ENCODE data around the gene ACSF3. TPM values are rescaled to one million over a fixed set of nuclear protein-coding genes. Genes with fewer than 3 reads are reported as not detected.

The ACSF3 gene
- total RNA-seq, 3 donors from 2014 or later (not counting 1 experiment from before 2014, with no cell fraction given), result 45.0 to 71.4 (median 51.6) TPM

DNA sequence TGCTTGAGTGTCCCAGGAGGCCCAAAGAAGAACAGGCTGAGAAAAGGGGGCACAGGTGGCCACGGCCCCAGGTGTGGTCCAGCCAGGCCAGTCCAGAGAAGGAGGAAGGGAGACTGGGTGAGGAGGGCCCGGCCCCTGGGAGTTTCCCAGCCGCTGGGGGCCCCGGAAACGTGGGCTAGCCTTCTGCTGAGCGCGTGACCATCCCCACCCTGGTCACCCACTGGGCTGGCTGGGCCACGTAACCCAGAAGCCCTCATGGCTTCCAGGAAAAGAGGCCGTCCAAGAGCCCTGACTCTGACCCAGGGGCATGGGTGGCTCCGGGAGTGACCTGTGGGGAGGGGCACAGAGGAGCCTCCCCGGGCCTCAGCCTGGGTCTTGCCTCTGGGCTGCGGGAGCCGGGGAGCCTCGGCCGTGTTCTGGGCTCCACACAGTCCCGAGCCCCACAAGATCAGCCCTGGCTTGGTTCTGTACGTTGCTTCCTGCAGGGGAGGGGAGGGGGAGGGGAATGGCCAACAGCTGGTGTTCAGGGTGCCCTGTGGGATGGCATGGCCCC, 29.8 kb upstream of the ACSF3 start:
- Histone ChIP-seq H3K4me3 (ENCODE audit: low read length) (no peak overlapping the region), H3K27ac (ENCODE audit: low read length) (no peak overlapping the region), H3K9me3 (ENCODE audit: control insufficient read depth, insufficient read depth, low read length) (no peaks in the 10 kb centered on the region), H3K27me3 (ENCODE audit: control insufficient read depth, insufficient read depth, low read length) (no peaks in the 10 kb centered on the region), H3K4me1 (ENCODE audit: control insufficient read depth, insufficient read depth, low read length) (peaks cover 28% of the 10 kb centered on the region), H3K36me3 (ENCODE audit: control insufficient read depth, insufficient read depth, low read length) (no peaks in the 10 kb centered on the region)
- WGBS (ENCODE audit: insufficient coverage), result 86% methylated on average over 17 of the region's 17 CpGs
- H3K27ac Mint-ChIP-seq, result no peak overlapping the region
- H3K4me1 Mint-ChIP-seq, result no peaks in the 10 kb centered on the region
- TF ChIP-seq, protein P1, sequence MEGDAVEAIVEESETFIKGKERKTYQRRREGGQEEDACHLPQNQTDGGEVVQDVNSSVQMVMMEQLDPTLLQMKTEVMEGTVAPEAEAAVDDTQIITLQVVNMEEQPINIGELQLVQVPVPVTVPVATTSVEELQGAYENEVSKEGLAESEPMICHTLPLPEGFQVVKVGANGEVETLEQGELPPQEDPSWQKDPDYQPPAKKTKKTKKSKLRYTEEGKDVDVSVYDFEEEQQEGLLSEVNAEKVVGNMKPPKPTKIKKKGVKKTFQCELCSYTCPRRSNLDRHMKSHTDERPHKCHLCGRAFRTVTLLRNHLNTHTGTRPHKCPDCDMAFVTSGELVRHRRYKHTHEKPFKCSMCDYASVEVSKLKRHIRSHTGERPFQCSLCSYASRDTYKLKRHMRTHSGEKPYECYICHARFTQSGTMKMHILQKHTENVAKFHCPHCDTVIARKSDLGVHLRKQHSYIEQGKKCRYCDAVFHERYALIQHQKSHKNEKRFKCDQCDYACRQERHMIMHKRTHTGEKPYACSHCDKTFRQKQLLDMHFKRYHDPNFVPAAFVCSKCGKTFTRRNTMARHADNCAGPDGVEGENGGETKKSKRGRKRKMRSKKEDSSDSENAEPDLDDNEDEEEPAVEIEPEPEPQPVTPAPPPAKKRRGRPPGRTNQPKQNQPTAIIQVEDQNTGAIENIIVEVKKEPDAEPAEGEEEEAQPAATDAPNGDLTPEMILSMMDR (IDR thresholded peaks at IDR 0.05), result no peak
- H3K9me3 Mint-ChIP-seq, result no peaks in the 10 kb centered on the region
- intact Hi-C loops (cut with micrococcal nuclease), result no loop called here
- H3K4me3 Mint-ChIP-seq, result no peak overlapping the region
- ATAC-seq (no peak), DNase-seq (no peak)
- H3K27me3 Mint-ChIP-seq (ENCODE audit: low read depth in 2 of 2), result peaks cover 0 to 3% of the 10 kb centered on the region in 2 donors
- H3K36me3 Mint-ChIP-seq, result no peaks in the 10 kb centered on the region

DNA sequence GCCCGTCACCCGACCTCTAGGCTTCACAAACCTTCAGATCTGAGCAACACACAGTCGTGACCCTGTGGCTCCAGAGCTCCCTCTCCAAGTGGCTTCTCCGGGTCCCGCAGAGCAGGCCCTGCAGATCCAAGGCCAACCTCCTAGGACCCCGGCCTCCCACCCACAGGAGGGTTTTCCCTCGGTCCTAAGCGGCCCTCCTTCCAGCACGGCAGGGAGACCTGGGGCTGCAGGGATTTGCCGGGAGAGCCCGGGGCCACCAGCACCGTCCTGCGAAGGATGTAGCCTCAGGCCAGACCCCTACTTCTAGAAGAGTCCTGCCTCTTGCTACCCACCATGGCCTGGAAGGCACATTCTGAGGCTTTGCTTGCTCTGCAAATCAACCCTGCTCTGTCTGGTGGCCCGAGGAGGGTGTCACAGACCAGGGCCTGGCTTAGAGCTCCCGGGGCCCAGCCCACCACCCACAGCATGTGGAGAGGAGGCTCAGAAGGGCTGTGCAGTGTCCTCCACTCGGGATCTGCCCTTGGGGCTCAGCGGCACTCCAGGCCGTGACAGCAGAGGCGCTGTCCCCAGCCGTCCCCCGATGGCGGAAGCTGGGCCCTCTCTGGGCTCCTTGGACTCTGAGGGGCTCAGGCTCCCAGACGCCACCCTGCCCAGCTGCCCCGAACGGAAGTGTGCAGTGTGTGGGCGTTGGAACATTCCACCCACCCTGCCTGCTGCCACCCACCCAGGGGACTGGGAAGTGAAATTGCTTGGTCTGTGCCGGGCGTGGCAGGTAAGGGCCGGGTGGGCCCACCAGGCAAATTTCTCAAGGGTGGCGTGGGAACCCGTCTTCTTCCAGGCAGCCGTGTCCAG, 28.8 kb upstream of the ACSF3 start:
- Mint-ChIP-seq H3K4me1 (no peaks in the 10 kb centered on the region), H3K9me3 (no peaks in the 10 kb centered on the region), H3K27me3 (ENCODE audit: low read depth in 2 of 2) (peaks cover 0 to 3% of the 10 kb centered on the region in 2 donors), H3K4me3 (no peak overlapping the region), H3K27ac (no peak overlapping the region), H3K36me3 (no peaks in the 10 kb centered on the region)
- Histone ChIP-seq H3K36me3 (ENCODE audit: control insufficient read depth, insufficient read depth, low read length) (no peaks in the 10 kb centered on the region), H3K27ac (ENCODE audit: low read length) (peak overlapping the region; percentile 36), H3K9me3 (ENCODE audit: control insufficient read depth, insufficient read depth, low read length) (no peaks in the 10 kb centered on the region), H3K27me3 (ENCODE audit: control insufficient read depth, insufficient read depth, low read length) (no peaks in the 10 kb centered on the region), H3K4me3 (ENCODE audit: low read length) (no peak overlapping the region), H3K4me1 (ENCODE audit: control insufficient read depth, insufficient read depth, low read length) (peaks cover 28% of the 10 kb centered on the region)
- intact Hi-C loops (cut with micrococcal nuclease), result no loop called here
- 86% methylated on average over 32 of the region's 32 CpGs for WGBS (ENCODE audit: insufficient coverage)
- no peak for DNase-seq
- TF ChIP-seq, protein P1 (IDR thresholded peaks at IDR 0.05), result no peak
- ATAC-seq, result peak in 1 of 3 donors; percentile 10

DNA sequence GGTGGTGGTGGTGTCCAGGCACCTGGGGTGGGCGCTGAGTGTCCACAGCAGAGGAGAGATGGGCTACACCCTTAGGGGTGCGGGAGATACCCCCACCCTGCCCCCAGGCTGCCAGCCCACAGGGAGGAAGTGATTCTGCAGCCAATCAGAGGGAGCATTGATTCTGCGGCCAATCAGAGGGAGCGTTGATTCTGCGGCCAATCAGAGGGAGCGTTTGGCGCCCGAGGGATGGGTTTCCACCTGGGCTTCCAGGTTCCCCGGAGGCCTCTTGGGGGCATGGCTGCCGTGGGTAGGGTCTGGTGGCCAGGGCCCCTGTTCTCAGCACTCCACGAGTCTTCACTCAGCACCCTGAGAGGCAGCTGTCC, 28.2 kb upstream of the ACSF3 start:
- no peaks in the 10 kb centered on the region for H3K9me3 Mint-ChIP-seq
- Histone ChIP-seq H3K4me1 (ENCODE audit: control insufficient read depth, insufficient read depth, low read length) (peaks cover 28% of the 10 kb centered on the region), H3K27ac (ENCODE audit: low read length) (no peak overlapping the region), H3K4me3 (ENCODE audit: low read length) (no peak overlapping the region), H3K27me3 (ENCODE audit: control insufficient read depth, insufficient read depth, low read length) (no peaks in the 10 kb centered on the region), H3K9me3 (ENCODE audit: control insufficient read depth, insufficient read depth, low read length) (no peaks in the 10 kb centered on the region), H3K36me3 (ENCODE audit: control insufficient read depth, insufficient read depth, low read length) (no peaks in the 10 kb centered on the region)
- no peaks in the 10 kb centered on the region for H3K36me3 Mint-ChIP-seq
- TF ChIP-seq, protein P1 (IDR thresholded peaks at IDR 0.05), result no peak
- intact Hi-C loops (cut with micrococcal nuclease), result no loop called here
- H3K4me1 Mint-ChIP-seq, result no peaks in the 10 kb centered on the region
- H3K4me3 Mint-ChIP-seq, result no peak overlapping the region
- H3K27ac Mint-ChIP-seq, result no peak overlapping the region
- 87% methylated on average over 11 of the region's 11 CpGs for WGBS (ENCODE audit: insufficient coverage)
- DNase-seq (no peak), ATAC-seq (no peak)
- H3K27me3 Mint-ChIP-seq (ENCODE audit: low read depth in 2 of 2), result peaks cover 0 to 3% of the 10 kb centered on the region in 2 donors

Data from natural killer cell (primary cell).